IMR-90 (cell line): ENCODE results near the gene PPP2R5A.

Source experiments
- POLR2A ChIP-seq: IDR thresholded peaks from 2 replicates; pipeline ENCODE4 v1.6.1; 2012; ENCODE audit warnings: mild to moderate bottlenecking, low read depth, low read length
- RCOR1 ChIP-seq: IDR thresholded peaks from 2 replicates; pipeline ENCODE4 v1.6.1; 2012; ENCODE audit warnings: mild to moderate bottlenecking, low read length, improper control_type of control experiment; ENCODE audit not compliant: insufficient replicate concordance
- TF ChIP-seq, protein P1 (sequence below): conservative IDR thresholded peaks from 2 replicates; pipeline ENCODE4 v1.5.1; 2012; ENCODE audit warnings: mild to moderate bottlenecking, low read depth, low read length, improper control_type of control experiment

DNA sequence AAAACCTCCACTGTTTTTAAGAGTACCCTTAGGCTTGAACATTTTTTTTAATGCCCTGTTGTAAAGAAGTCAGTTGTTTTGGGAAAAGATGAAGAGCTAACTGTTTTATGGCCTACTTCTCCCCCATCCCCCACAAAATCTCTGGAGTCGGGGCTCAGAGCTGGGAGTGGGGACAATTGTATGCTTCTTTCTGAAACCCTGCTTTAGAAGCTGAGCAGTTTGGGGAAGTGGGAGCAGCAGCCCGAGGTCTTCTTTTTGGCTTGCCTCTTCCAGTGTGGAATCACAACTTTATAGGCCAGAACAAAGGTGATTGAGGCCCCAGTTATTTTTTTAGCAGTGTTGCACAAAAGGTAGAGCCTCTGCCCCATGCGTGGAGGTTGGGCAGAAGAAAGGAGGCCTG is 25.2 kb downstream of the PPP2R5A start:
- TF ChIP-seq, protein P1, sequence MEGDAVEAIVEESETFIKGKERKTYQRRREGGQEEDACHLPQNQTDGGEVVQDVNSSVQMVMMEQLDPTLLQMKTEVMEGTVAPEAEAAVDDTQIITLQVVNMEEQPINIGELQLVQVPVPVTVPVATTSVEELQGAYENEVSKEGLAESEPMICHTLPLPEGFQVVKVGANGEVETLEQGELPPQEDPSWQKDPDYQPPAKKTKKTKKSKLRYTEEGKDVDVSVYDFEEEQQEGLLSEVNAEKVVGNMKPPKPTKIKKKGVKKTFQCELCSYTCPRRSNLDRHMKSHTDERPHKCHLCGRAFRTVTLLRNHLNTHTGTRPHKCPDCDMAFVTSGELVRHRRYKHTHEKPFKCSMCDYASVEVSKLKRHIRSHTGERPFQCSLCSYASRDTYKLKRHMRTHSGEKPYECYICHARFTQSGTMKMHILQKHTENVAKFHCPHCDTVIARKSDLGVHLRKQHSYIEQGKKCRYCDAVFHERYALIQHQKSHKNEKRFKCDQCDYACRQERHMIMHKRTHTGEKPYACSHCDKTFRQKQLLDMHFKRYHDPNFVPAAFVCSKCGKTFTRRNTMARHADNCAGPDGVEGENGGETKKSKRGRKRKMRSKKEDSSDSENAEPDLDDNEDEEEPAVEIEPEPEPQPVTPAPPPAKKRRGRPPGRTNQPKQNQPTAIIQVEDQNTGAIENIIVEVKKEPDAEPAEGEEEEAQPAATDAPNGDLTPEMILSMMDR: no peak
- TF ChIP-seq POLR2A (no peak), RCOR1 (no peak)
